ENCODE results near the gene TRDMT1. TPM values are rescaled to one million over a fixed set of nuclear protein-coding genes. Genes with fewer than 3 reads are reported as not detected.

Gene TRDMT1
- total RNA-seq, 1 donor from 2014 or later, result 6.6 TPM

GRCh38 chr10:17219024-17219423, 17.6 kb upstream of the TRDMT1 start:
- DNase-seq (ENCODE audit: extremely low spot score, unreplicated experiment), result no peak
- Mint-ChIP-seq H3K27ac (ENCODE audit: unreplicated experiment) (peak overlapping the region; percentile 52), H3K4me1 (ENCODE audit: unreplicated experiment) (peaks cover 52% of the 10 kb centered on the region), H3K36me3 (ENCODE audit: unreplicated experiment) (no peaks in the 10 kb centered on the region), H3K9me3 (ENCODE audit: unreplicated experiment) (no peaks in the 10 kb centered on the region), H3K27me3 (ENCODE audit: unreplicated experiment) (no peaks in the 10 kb centered on the region), H3K4me3 (ENCODE audit: unreplicated experiment) (no peak overlapping the region)
- TF ChIP-seq CTCF (IDR thresholded peaks at IDR 0.05), result no peak

- peak overlapping the region; percentile 92 for H3K27ac Mint-ChIP-seq (ENCODE audit: unreplicated experiment)
- H3K4me1 Mint-ChIP-seq (ENCODE audit: unreplicated experiment), result peaks cover 64% of the 10 kb centered on the region
- H3K9me3 Mint-ChIP-seq (ENCODE audit: unreplicated experiment), result no peaks in the 10 kb centered on the region
- no peak overlapping the region for H3K4me3 Mint-ChIP-seq (ENCODE audit: unreplicated experiment)
- H3K36me3 Mint-ChIP-seq (ENCODE audit: unreplicated experiment), result no peaks in the 10 kb centered on the region
- H3K27me3 Mint-ChIP-seq (ENCODE audit: unreplicated experiment), result no peaks in the 10 kb centered on the region
- TF ChIP-seq CTCF (IDR thresholded peaks at IDR 0.05), result no peak
- no peak for DNase-seq (ENCODE audit: extremely low spot score, unreplicated experiment)
Measured at GRCh38 chr10:17217631-17218232, 16.3 kb upstream of the TRDMT1 start.

- DNase-seq (ENCODE audit: extremely low spot score, unreplicated experiment), result no peak
- Mint-ChIP-seq H3K27me3 (ENCODE audit: unreplicated experiment) (no peaks in the 10 kb centered on the region), H3K4me3 (ENCODE audit: unreplicated experiment) (no peak overlapping the region), H3K36me3 (ENCODE audit: unreplicated experiment) (no peaks in the 10 kb centered on the region), H3K4me1 (ENCODE audit: unreplicated experiment) (peaks cover 67% of the 10 kb centered on the region), H3K9me3 (ENCODE audit: unreplicated experiment) (no peaks in the 10 kb centered on the region), H3K27ac (ENCODE audit: unreplicated experiment) (peak overlapping the region; percentile 92)
- no peak for TF ChIP-seq CTCF (IDR thresholded peaks at IDR 0.05)
Measured at GRCh38 chr10:17216901-17217395, 15.5 kb upstream of the TRDMT1 start.

DNA sequence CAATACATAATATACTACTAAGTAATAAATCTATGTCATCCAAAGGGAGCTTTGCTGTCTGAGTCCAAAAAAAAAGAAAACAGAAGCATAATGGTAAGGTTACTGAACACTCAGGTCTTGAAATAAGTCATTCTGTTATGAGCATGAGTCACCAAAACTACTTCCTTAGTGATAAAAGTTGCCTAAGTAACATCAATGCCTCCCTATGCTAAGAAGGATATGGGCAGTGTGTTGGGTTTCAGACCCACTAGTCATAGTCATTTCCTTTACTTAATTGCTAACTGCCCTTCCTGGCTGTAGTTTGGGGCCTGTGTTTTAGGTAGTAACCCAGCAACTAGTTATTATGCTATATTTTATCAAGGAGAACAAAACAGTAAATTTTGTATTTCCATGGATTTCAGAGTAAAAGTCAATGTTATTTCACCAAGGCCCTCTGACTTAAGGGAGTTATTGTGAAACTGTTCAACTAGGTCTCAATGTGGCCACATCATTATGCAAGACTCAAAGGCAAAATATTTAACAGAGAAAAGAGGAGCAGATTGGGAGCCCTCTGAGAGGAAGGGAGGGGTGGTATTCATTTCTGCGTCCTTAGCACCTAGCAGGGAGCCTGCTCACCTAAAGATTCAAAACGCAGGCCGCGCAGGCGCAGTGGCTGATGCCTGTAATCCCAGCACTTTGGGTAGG, 14.9 kb upstream of the TRDMT1 start:
- Mint-ChIP-seq H3K9me3 (ENCODE audit: unreplicated experiment) (no peaks in the 10 kb centered on the region), H3K27me3 (ENCODE audit: unreplicated experiment) (no peaks in the 10 kb centered on the region), H3K27ac (ENCODE audit: unreplicated experiment) (peak overlapping the region; percentile 92), H3K4me1 (ENCODE audit: unreplicated experiment) (peaks cover 68% of the 10 kb centered on the region), H3K36me3 (ENCODE audit: unreplicated experiment) (no peaks in the 10 kb centered on the region), H3K4me3 (ENCODE audit: unreplicated experiment) (no peak overlapping the region)
- TF ChIP-seq CTCF (IDR thresholded peaks at IDR 0.05), result no peak
- no peak for DNase-seq (ENCODE audit: extremely low spot score, unreplicated experiment)

DNA sequence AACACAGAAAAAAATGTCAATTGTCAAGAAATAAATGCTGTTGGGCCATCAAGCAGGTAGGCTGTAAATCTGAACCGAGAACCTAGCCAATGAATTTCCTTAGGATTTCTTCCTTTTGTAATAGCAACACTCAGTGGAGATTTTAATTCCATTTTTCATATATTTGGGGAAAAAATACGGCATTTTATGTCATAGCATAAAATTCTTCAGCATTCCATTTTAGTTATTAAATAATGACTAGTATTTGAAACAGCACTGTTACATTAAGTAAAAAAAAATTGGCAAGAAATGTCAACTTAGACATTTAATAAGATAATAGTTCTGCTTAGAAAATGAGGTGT, 14.3 kb upstream of the TRDMT1 start:
- Mint-ChIP-seq H3K4me1 (ENCODE audit: unreplicated experiment) (peaks cover 69% of the 10 kb centered on the region), H3K27me3 (ENCODE audit: unreplicated experiment) (no peaks in the 10 kb centered on the region), H3K9me3 (ENCODE audit: unreplicated experiment) (no peaks in the 10 kb centered on the region), H3K4me3 (ENCODE audit: unreplicated experiment) (no peak overlapping the region), H3K27ac (ENCODE audit: unreplicated experiment) (peak overlapping the region; percentile 92), H3K36me3 (ENCODE audit: unreplicated experiment) (no peaks in the 10 kb centered on the region)
- no peak for TF ChIP-seq CTCF (IDR thresholded peaks at IDR 0.05)
- no peak for DNase-seq (ENCODE audit: extremely low spot score, unreplicated experiment)
